Measurements from ENCODE around the gene EDEM2. TPM values are rescaled to one million over a fixed set of nuclear protein-coding genes. Genes with fewer than 3 reads are reported as not detected.

The EDEM2 gene
- total and polyA plus RNA-seq, 2 of the 4 experiments (the other 2 are of a cell fraction) = 19.0 to 27.4 TPM

DNA sequence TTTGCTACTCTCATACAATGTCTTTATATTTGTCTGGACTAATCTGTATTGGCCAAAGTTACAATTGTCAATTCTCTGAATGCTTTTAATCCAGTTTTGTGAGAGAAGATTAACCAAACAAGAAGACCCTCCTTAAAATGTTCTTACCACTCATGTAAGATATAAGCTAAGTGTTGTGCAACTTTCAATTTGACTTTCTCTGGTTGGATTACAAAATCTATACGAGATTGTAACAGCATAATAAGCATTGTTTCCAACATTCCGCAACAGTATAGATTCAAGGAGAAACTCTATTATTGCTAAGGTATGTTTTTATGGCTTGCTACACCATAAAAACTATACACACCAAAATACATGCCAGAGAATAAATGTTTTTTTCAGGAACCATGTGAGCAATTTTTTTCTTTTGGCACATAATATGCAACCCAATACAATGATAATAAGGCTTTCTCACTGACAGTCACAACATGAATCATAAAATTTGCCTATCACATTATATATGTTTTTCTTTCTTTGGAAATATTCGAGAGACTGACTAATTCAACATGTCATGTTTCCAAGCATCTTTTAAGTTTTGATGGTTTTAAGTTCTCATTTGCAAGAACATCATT lies 42.3 kb downstream of the EDEM2 start:
- no TSS peak for BruUV-seq (replicated peaks)
- H3K79me1 ChIP-seq (ENCODE audit: low read depth in 1 of 2, low read length in 2 of 2) = no peaks in the 10 kb centered on the region
- H4K91ac ChIP-seq (ENCODE audit: insufficient read depth, low read depth, low read length) = no peak overlapping the region
- CTCF ChIA-PET = interaction anchor here (1.0 kb wide), 1 partner anchor 8 kb away, joined by 4 read pairs; no protein-coding TSS in a partner anchor
- no peak overlapping the region for H4K5ac ChIP-seq (ENCODE audit: low read depth, low read length)
- H3K56ac ChIP-seq (ENCODE audit: extremely low read depth, insufficient read depth, low read length) = no peak overlapping the region
- no peak overlapping the region for H2AK9ac ChIP-seq (replicated peaks; ENCODE audit: low read depth, low read length, poor library complexity)
- H3K36me3 ChIP-seq (ENCODE audit: control insufficient read depth, insufficient read depth, low read length) = no peaks in the 10 kb centered on the region
- H3K27me3 ChIP-seq (ENCODE audit: control insufficient read depth, insufficient read depth, low read length) = no peaks in the 10 kb centered on the region
- H3K18ac ChIP-seq (ENCODE audit: low read depth, low read length) = no peak overlapping the region
- no peaks in the 10 kb centered on the region for H3K9me3 ChIP-seq (ENCODE audit: control insufficient read depth, insufficient read depth, low read length)
- peak; percentile 10 for DNase-seq
- no peak overlapping the region for H3K4me2 ChIP-seq (ENCODE audit: low read depth, low read length)
- no peak overlapping the region for H2BK20ac ChIP-seq (ENCODE audit: low read depth, low read length)
- H2BK120ac ChIP-seq (ENCODE audit: low read depth, low read length) = no peak overlapping the region
- no peak overlapping the region for H4K8ac ChIP-seq (ENCODE audit: low read depth in 2 of 2, low read length in 2 of 2)
- no peak overlapping the region for H2BK15ac ChIP-seq (ENCODE audit: low read depth, low read length)
- H3K23ac ChIP-seq (ENCODE audit: low read depth, low read length) = no peak overlapping the region
- H2AFZ ChIP-seq (replicated peaks; ENCODE audit: low read length, poor library complexity) = no peak overlapping the region
- H3K14ac ChIP-seq (replicated peaks; ENCODE audit: low read depth, low read length) = no peak overlapping the region
- TF ChIP-seq, protein P1, sequence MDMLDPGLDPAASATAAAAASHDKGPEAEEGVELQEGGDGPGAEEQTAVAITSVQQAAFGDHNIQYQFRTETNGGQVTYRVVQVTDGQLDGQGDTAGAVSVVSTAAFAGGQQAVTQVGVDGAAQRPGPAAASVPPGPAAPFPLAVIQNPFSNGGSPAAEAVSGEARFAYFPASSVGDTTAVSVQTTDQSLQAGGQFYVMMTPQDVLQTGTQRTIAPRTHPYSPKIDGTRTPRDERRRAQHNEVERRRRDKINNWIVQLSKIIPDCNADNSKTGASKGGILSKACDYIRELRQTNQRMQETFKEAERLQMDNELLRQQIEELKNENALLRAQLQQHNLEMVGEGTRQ (IDR thresholded peaks at IDR 0.05; ENCODE audit: low read depth, low read length) = no peak
- TF ChIP-seq CEBPB (IDR thresholded peaks at IDR 0.05; ENCODE audit: low read depth, low read length) = peak; percentile 71
- in situ Hi-C loops (cut with MboI; ENCODE audit: low sequenced_read_pairs) (no loop called here), dilution Hi-C loops (cut with HindIII; ENCODE audit: low sequenced_read_pairs, unreplicated experiment) (no loop called here), intact Hi-C loops (cut with micrococcal nuclease) (no loop called here)
- no peak overlapping the region for H3K9ac ChIP-seq (ENCODE audit: low read depth, low read length)
- no peak overlapping the region for H3K27ac ChIP-seq (ENCODE audit: insufficient read depth, low read length)
- no peak overlapping the region for H3K4me3 ChIP-seq (ENCODE audit: insufficient read depth, low read depth, low read length)
- POLR2A ChIA-PET (ENCODE audit: unreplicated experiment) = no interaction called here
- no peak overlapping the region for H2BK5ac ChIP-seq (ENCODE audit: low read depth, low read length, poor library complexity, severe bottlenecking)
- no CpG with 5 or more reads among the region's 3 CpGs for WGBS, 2 experiments (ENCODE audit: extremely low coverage in 2 of 2, insufficient read length in 1 of 2)
- no peaks in the 10 kb centered on the region for H4K20me1 ChIP-seq (ENCODE audit: insufficient read depth, low read length)
- no peak overlapping the region for H3K4ac ChIP-seq (ENCODE audit: low read depth, low read length)
- no peaks in the 10 kb centered on the region for H3K4me1 ChIP-seq (ENCODE audit: control insufficient read depth, insufficient read depth, low read length)
- ATAC-seq (ENCODE audit: low read depth) = no peak
- H2AK5ac ChIP-seq (ENCODE audit: low read depth, low read length) = no peak overlapping the region
- H3K9me1 ChIP-seq (ENCODE audit: insufficient read depth, low read length) = no peaks in the 10 kb centered on the region; the same call in 1 of the 2 replicates

Measured in IMR-90 (cell line).